Esophagus muscularis mucosa (tissue), 4 donors: ENCODE measurements around the gene NFATC2IP.

ENCODE experiments used
- EP300 ChIP-seq: sonication (generic); formaldehyde crosslinking; IDR thresholded peaks from one replicate; pipeline ENCODE4 v1.6.1; 2017; ENCODE audit warnings: antibody characterized with exemption
- POLR2A ChIP-seq: fragments of 450-650 bp; IDR thresholded peaks from one replicate; pipeline ENCODE4 v1.6.1; 2017; ENCODE audit warnings: antibody characterized with exemption, moderate library complexity, mild to moderate bottlenecking, low read depth
- POLR2AphosphoS5 ChIP-seq, 2 donors: sonication (generic); formaldehyde crosslinking; IDR thresholded peaks; one replicate each; pipeline ENCODE4 v1.6.1; 2017; ENCODE audit warnings: antibody characterized with exemption in 2 of 2
- TF ChIP-seq, protein P1 (sequence below), 3 experiments: fragments of 200-600 bp in 2 of 3; fragments of 450-650 bp in 1 of 3; sonication (generic) in 2 of 3; IDR thresholded peaks; one replicate each; pipeline ENCODE4 v1.5.1; 2017 to 2019; ENCODE audit warnings: antibody characterized with exemption in 3 of 3, mild to moderate bottlenecking in 2 of 3, moderate library complexity in 1 of 3

- TF ChIP-seq, protein P1, sequence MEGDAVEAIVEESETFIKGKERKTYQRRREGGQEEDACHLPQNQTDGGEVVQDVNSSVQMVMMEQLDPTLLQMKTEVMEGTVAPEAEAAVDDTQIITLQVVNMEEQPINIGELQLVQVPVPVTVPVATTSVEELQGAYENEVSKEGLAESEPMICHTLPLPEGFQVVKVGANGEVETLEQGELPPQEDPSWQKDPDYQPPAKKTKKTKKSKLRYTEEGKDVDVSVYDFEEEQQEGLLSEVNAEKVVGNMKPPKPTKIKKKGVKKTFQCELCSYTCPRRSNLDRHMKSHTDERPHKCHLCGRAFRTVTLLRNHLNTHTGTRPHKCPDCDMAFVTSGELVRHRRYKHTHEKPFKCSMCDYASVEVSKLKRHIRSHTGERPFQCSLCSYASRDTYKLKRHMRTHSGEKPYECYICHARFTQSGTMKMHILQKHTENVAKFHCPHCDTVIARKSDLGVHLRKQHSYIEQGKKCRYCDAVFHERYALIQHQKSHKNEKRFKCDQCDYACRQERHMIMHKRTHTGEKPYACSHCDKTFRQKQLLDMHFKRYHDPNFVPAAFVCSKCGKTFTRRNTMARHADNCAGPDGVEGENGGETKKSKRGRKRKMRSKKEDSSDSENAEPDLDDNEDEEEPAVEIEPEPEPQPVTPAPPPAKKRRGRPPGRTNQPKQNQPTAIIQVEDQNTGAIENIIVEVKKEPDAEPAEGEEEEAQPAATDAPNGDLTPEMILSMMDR (IDR thresholded peaks at IDR 0.05), result no peak
- TF ChIP-seq POLR2AphosphoS5 (IDR thresholded peaks at IDR 0.05) (no peak), POLR2A (no peak), EP300 (no peak)
Observed at GRCh38 chr16:28951410-28951943, 740 bp downstream of the NFATC2IP start.
